CD4-positive, alpha-beta T cell treated with Interleukin-6 for 4 hours (primary cell): ENCODE measurements around the gene ISCU.

Experiments
- DNase-seq: peaks from one replicate; pipeline ENCODE4 v3.0.0-alpha.2; 2020; ENCODE audit warnings: mixed read lengths

The ISCU gene

GRCh38 chr12:108591267-108591980 lies 29.0 kb downstream of the ISCU start:
- no peak for DNase-seq

- no peak for DNase-seq
Observed at GRCh38 chr12:108592033-108592909, 29.9 kb downstream of the ISCU start.

- no peak for DNase-seq
Observed at GRCh38 chr12:108594323-108594903, 32.0 kb downstream of the ISCU start.

- DNase-seq = no peak
Observed at GRCh38 chr12:108594960-108595710, 32.7 kb downstream of the ISCU start.

GRCh38 chr12:108595711-108596647 lies 33.6 kb downstream of the ISCU start:
- no peak for DNase-seq

- DNase-seq = no peak
Observed at GRCh38 chr12:108596854-108597558, 34.6 kb downstream of the ISCU start.

GRCh38 chr12:108597559-108598471 lies 35.4 kb downstream of the ISCU start, which contains the start of gene TMEM119:
TMEM119 (minus strand) TSS chr12:108598084; CDS start chr12:108592383, 5,701 bp downstream.
- DNase-seq = no peak

- no peak for DNase-seq
Observed at GRCh38 chr12:108598553-108599250, 36.3 kb downstream of the ISCU start.

- no peak for DNase-seq
Observed at GRCh38 chr12:108599541-108599940, 37.1 kb downstream of the ISCU start.

- DNase-seq = no peak
Observed at GRCh38 chr12:108599948-108600701, 37.7 kb downstream of the ISCU start.

- no peak for DNase-seq
Observed at GRCh38 chr12:108600702-108601007, 38.3 kb downstream of the ISCU start.

GRCh38 chr12:108602209-108602705 lies 39.9 kb downstream of the ISCU start:
- DNase-seq = no peak

GRCh38 chr12:108602976-108603704 lies 40.7 kb downstream of the ISCU start:
- DNase-seq = no peak

- no peak for DNase-seq
Observed at GRCh38 chr12:108603743-108604142, 41.3 kb downstream of the ISCU start.

- DNase-seq = no peak
Observed at GRCh38 chr12:108604208-108604941, 42.0 kb downstream of the ISCU start.

GRCh38 chr12:108605000-108605689 lies 42.7 kb downstream of the ISCU start:
- DNase-seq = no peak
